Mesodermal cell (in vitro differentiated cells): Measurements from ENCODE around the gene SDR9C7.
"Not testable (repeated sequence)": the region's sequence is repeated elsewhere in the genome, so short reads cannot be mapped to it uniquely, and the experiment has no call there.

Source experiments
- H3K27ac ChIP-seq: 2 replicates; pipeline ENCODE4 v1.7.0; 2013; ENCODE audit warnings: mild to moderate bottlenecking, low read depth, low read length, moderate library complexity; ENCODE audit not compliant: severe bottlenecking
- H3K36me3 ChIP-seq: 2 replicates; pipeline ENCODE4 v1.7.1; 2013; ENCODE audit warnings: mild to moderate bottlenecking, low read length, moderate library complexity; ENCODE audit not compliant: control insufficient read depth, insufficient read depth
- H3K4me1 ChIP-seq: one replicate; pipeline ENCODE4 v1.7.1; 2013; ENCODE audit warnings: mild to moderate bottlenecking, low read length; ENCODE audit not compliant: insufficient read depth, control insufficient read depth, poor library complexity, severe bottlenecking
- H3K4me3 ChIP-seq: 2 replicates; pipeline ENCODE4 v1.7.0; 2013; ENCODE audit warnings: low read length, control low read depth, mild to moderate bottlenecking; ENCODE audit not compliant: insufficient read depth, poor library complexity, severe bottlenecking; ENCODE audit errors: extremely low read depth
- H3K9me3 ChIP-seq: 2 replicates; pipeline ENCODE4 v1.7.1; 2013; ENCODE audit warnings: mild to moderate bottlenecking, low read length, moderate library complexity; ENCODE audit not compliant: control insufficient read depth
- WGBS, 2 experiments: methylation state at CpG; one replicate each; pipeline ENCODE4 v1.1.5; 2013; ENCODE audit warnings: missing lambda C conversion rate in 2 of 2; ENCODE audit not compliant: insufficient coverage in 2 of 2; 5-methylcytosine and 5-hydroxymethylcytosine counted together

SDR9C7 gene

GRCh38 chr12:56965997-56966642, 31.9 kb upstream of the SDR9C7 start:
- H3K27ac ChIP-seq, H3K4me1 ChIP-seq, H3K9me3 ChIP-seq, H3K36me3 ChIP-seq, H3K4me3 ChIP-seq: not testable (repeated sequence)
- 83 to 88% methylated on average over 8 to 11 of the region's 15 CpGs for WGBS, 2 experiments

- not testable (repeated sequence) for H3K4me1 ChIP-seq, H3K4me3 ChIP-seq, H3K9me3 ChIP-seq, H3K36me3 ChIP-seq, H3K27ac ChIP-seq
- no CpG with 5 or more reads among the region's 4 CpGs for WGBS, 2 experiments
These were observed 30.9 kb upstream of the SDR9C7 start for GRCh38 chr12:56965124-56965523.

GRCh38 chr12:56963557-56963956, 29.3 kb upstream of the SDR9C7 start:
- 100% methylated on average over 1 of the region's 27 CpGs; no CpG with 5 or more reads in 1 of the 2 experiments for WGBS, 2 experiments

GRCh38 chr12:56962247-56962646, 28.0 kb upstream of the SDR9C7 start:
- H3K27ac ChIP-seq, H3K36me3 ChIP-seq, H3K4me1 ChIP-seq, H3K4me3 ChIP-seq: not testable (repeated sequence)
- 76 to 100% methylated on average over 2 to 3 of the region's 4 CpGs for WGBS, 2 experiments
- peaks cover 10% of the 10 kb centered on the region for H3K9me3 ChIP-seq

More at GRCh38 chr12:56963557-56963956, 29.3 kb upstream of the SDR9C7 start:
- H3K27ac ChIP-seq, H3K36me3 ChIP-seq, H3K4me3 ChIP-seq, H3K4me1 ChIP-seq, H3K9me3 ChIP-seq: not testable (repeated sequence)

GRCh38 chr12:56958422-56958821, 24.2 kb upstream of the SDR9C7 start:
- WGBS, 2 experiments = 82 to 100% methylated on average over 1 of the region's 2 CpGs
- H3K9me3 ChIP-seq = peaks cover 10% of the 10 kb centered on the region
- H3K27ac ChIP-seq = no peak overlapping the region

GRCh38 chr12:56957229-56958052, 23.2 kb upstream of the SDR9C7 start, which contains the start of gene RDH16:
Gene RDH16 (minus strand): TSS chr12:56957608. CDS start chr12:56957462, 146 bp downstream.
- Histone ChIP-seq H3K4me3 (no peak within 1 kb of the TSS), H3K4me1 (no peaks in the 10 kb centered on the region), H3K36me3 (no peaks in the 10 kb centered on the region), H3K9me3 (peaks cover 10% of the 10 kb centered on the region), H3K27ac (no peak within 1 kb of the TSS)
- 82 to 92% methylated on average over 10 of the region's 10 CpGs for WGBS, 2 experiments

More at GRCh38 chr12:56958422-56958821, 24.2 kb upstream of the SDR9C7 start:
- H3K36me3 ChIP-seq = no peaks in the 10 kb centered on the region
- no peak overlapping the region for H3K4me3 ChIP-seq
- H3K4me1 ChIP-seq = no peaks in the 10 kb centered on the region

- Histone ChIP-seq H3K27ac (no peak overlapping the region), H3K9me3 (peaks cover 10% of the 10 kb centered on the region), H3K4me3 (no peak overlapping the region), H3K36me3 (no peaks in the 10 kb centered on the region), H3K4me1 (no peaks in the 10 kb centered on the region)
- WGBS, 2 experiments = 83 to 100% methylated on average over 1 of the region's 2 CpGs
These were observed 21.5 kb upstream of the SDR9C7 start for GRCh38 chr12:56955631-56956256.

GRCh38 chr12:56954958-56955355, 20.7 kb upstream of the SDR9C7 start:
- Histone ChIP-seq H3K4me1 (no peaks in the 10 kb centered on the region), H3K27ac (no peak overlapping the region), H3K36me3 (no peaks in the 10 kb centered on the region), H3K4me3 (no peak overlapping the region), H3K9me3 (peaks cover 10% of the 10 kb centered on the region)
- 87 to 95% methylated on average over 5 of the region's 6 CpGs for WGBS, 2 experiments

GRCh38 chr12:56954057-56954957, 20.1 kb upstream of the SDR9C7 start:
- 90 to 91% methylated on average over 5 to 6 of the region's 6 CpGs for WGBS, 2 experiments
- Histone ChIP-seq H3K27ac (no peak overlapping the region), H3K4me1 (no peaks in the 10 kb centered on the region), H3K4me3 (no peak overlapping the region), H3K36me3 (no peaks in the 10 kb centered on the region), H3K9me3 (peaks cover 10% of the 10 kb centered on the region)

- WGBS, 2 experiments = 17 to 33% methylated on average over 1 of the region's 1 CpG
- Histone ChIP-seq H3K4me3 (no peak overlapping the region), H3K36me3 (no peaks in the 10 kb centered on the region), H3K4me1 (no peaks in the 10 kb centered on the region), H3K9me3 (peaks cover 5% of the 10 kb centered on the region), H3K27ac (no peak overlapping the region)
These were observed 19.1 kb upstream of the SDR9C7 start for GRCh38 chr12:56953314-56953713.
